Heart right ventricle (tissue), 16 donors: ENCODE data around the gene ZFP90. TPM values are rescaled to one million over a fixed set of nuclear protein-coding genes. Genes with fewer than 3 reads are reported as not detected.

ENCODE experiments used
- ATAC-seq, 8 donors: fragments of 200-7000 bp; cut with Tn5 transposase; one replicate each; pipeline ENCODE4 v1.9.1; 2020; ENCODE audit warnings: mild to moderate bottlenecking in 8 of 8, moderate library complexity in 8 of 8, moderate number of reproducible peaks in 1 of 8
- DNase-seq, 2 donors: peaks; one replicate each; pipeline ENCODE4 v3.0.0-alpha.2; 2020
- H3K27ac ChIP-seq, 10 donors: fragments of 200-600 bp; sonication (generic) in 2 of 10; one replicate each; pipeline versions ENCODE4 v1.5.0 to v1.8.0; 2020 to 2022; ENCODE audit warnings: mild to moderate bottlenecking in 3 of 10
- H3K27me3 ChIP-seq, 7 donors: fragments of 200-600 bp; one replicate each; pipeline ENCODE4 v1.8.0; 2021 to 2022; ENCODE audit warnings: mild to moderate bottlenecking in 2 of 7
- H3K36me3 ChIP-seq, 9 donors: fragments of 200-600 bp; sonication (generic) in 1 of 9; one replicate each; pipeline versions ENCODE4 v1.5.0 to v1.8.0; 2020 to 2022; ENCODE audit warnings: mild to moderate bottlenecking in 2 of 9
- H3K4me1 ChIP-seq, 9 donors: fragments of 200-600 bp; sonication (generic) in 1 of 9; one replicate each; pipeline versions ENCODE4 v1.5.0 to v1.8.0; 2020 to 2022; ENCODE audit warnings: mild to moderate bottlenecking in 4 of 9
- H3K4me3 ChIP-seq, 10 donors: fragments of 200-600 bp; sonication (generic) in 2 of 10; one replicate each; pipeline versions ENCODE4 v1.5.0 to v1.8.0; 2020 to 2022; ENCODE audit warnings: mild to moderate bottlenecking in 7 of 10, moderate library complexity in 2 of 10
- H3K9me3 ChIP-seq, 11 donors: fragments of 200-600 bp in 10 of 11; sonication (generic) in 2 of 11; one replicate each; pipeline versions ENCODE4 v1.5.0 to v1.8.0; 2013 to 2022; ENCODE audit warnings: mild to moderate bottlenecking in 2 of 11, control low read depth in 1 of 11, moderate library complexity in 1 of 11
- WGBS, 2 donors: extraction: QIAGEN DNeasy Blood & Tissue Kit; methylation state at CpG; one replicate each; pipeline ENCODE4 v1.1.7; 2013; ENCODE audit warnings: inconsistent platforms in 1 of 2; 5-methylcytosine and 5-hydroxymethylcytosine counted together
- intact Hi-C, 10 donors: fragments of 100-400 bp; cut with DNase I; formaldehyde crosslinking; loops; one replicate each; pipeline versions ENCODE4 v1.11.1 to v1.14.2; 2022
- polyA plus RNA-seq, 2 donors: library from polyadenylated mRNA; stranded (reverse); fragments of 200-250 nt; gene quantifications; one replicate each; pipeline ENCODE4 v1.2.3, GENCODE V29; 2013
- total RNA-seq, 10 donors: library from RNA; stranded (reverse); fragmentation: NEBNext Ultra II Directional in 3 of 10; extraction: Animal tissue kit (Norgen Biotek cat#: 25700) in 3 of 10; gene quantifications; one replicate each; pipeline versions ENCODE4 v1.2.1 to v1.2.4, GENCODE V29; 2021 to 2023
- TF ChIP-seq, protein P1 (sequence below), 9 donors: fragments of 200-600 bp; sonication (generic) in 2 of 9; IDR thresholded peaks; one replicate each; pipeline versions ENCODE4 v1.5.0 to v1.8.0; 2021 to 2022; ENCODE audit warnings: antibody characterized with exemption in 9 of 9, mild to moderate bottlenecking in 5 of 9, moderate library complexity in 1 of 9
- donor health status: Arrhythmogenic right ventricular cardiomyopathy.
- donor health status: ischemic (EF 13 %, LVEDD 7.1; RV severe dilation, severe dysfunction).
- donor health status: healthy with polysubstance abuse.
- donor health status: DM: no; HTN: yes; CAD: no.
- donor health status: DM: no; HTN: no; CAD: no.
- donor health status: ischemic (EF 25% LVEDD 6.9; RV normal size, moderate dysfunction).
- donor health status: ischemic (EF 25% LVEDD 5.7; RV mildly dilated, moderate dysfunction).
- donor health status: healthy.
- donor health status: DM: yes; HTN: yes; CAD: no.
- donor health status: Ischemic cardiomyopathy.
- donor health status: ischemic (EF 35%, LVEDD 5.7; RV mildly dilated, moderate dysfunction).
- donor health status: nonischemic (EF 11% LVEDD 7.7; RV severe dilation, severe dysfunction).
- donor health status: DM: yes; HTN: yes; CAD: no.
- donor health status: PGD.
- donor health status: ischemic (EF 29% LVEDD 5.4; RV normal size, mild dysfunction).
- donor health status: nonischemic (EF 23%, LVEDD 6.1; RV moderate dilation, normal function).

The ZFP90 gene
- total and polyA plus RNA-seq, 12 donors: 5.0 to 15.6 (median 11.9) TPM

DNA sequence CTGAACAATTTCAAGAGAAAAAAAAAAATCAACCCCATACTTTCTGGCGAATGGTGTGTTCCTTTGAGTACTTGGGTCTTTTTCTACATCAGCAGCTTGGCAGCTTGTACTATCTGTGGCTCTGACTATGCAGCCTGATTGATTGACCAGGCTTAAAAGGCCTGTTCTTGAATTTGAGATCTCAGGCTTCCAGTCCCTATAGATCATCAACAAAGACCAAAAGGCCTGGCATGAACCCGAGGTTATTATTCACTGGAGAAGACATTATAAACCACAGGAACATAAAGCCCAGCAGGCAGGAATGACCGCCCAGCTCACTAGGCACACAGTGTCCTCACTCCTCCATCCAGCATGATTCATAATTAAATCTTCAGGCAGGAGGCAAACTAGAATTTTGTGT, 73.9 kb downstream of the ZFP90 start:
- H3K9me3 ChIP-seq: peaks cover 0 to 22% (median 9%) of the 10 kb centered on the region in 11 donors
- H3K4me1 ChIP-seq: no peaks in the 10 kb centered on the region
- H3K36me3 ChIP-seq: no peaks in the 10 kb centered on the region
- no peak overlapping the region for H3K4me3 ChIP-seq
- H3K27me3 ChIP-seq: no peaks in the 10 kb centered on the region
- TF ChIP-seq, protein P1, sequence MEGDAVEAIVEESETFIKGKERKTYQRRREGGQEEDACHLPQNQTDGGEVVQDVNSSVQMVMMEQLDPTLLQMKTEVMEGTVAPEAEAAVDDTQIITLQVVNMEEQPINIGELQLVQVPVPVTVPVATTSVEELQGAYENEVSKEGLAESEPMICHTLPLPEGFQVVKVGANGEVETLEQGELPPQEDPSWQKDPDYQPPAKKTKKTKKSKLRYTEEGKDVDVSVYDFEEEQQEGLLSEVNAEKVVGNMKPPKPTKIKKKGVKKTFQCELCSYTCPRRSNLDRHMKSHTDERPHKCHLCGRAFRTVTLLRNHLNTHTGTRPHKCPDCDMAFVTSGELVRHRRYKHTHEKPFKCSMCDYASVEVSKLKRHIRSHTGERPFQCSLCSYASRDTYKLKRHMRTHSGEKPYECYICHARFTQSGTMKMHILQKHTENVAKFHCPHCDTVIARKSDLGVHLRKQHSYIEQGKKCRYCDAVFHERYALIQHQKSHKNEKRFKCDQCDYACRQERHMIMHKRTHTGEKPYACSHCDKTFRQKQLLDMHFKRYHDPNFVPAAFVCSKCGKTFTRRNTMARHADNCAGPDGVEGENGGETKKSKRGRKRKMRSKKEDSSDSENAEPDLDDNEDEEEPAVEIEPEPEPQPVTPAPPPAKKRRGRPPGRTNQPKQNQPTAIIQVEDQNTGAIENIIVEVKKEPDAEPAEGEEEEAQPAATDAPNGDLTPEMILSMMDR (IDR thresholded peaks at IDR 0.05): no peak
- 87 to 89% methylated on average over 3 of the region's 3 CpGs for WGBS, 2 donors
- no peak overlapping the region for H3K27ac ChIP-seq
- intact Hi-C loops: loop anchor here in 1 of 10 donors (5.0 kb wide), 1 partner anchor 46 kb away; no protein-coding TSS in a partner anchor
- DNase-seq (no peak), ATAC-seq (no peak)

GRCh38 chr16:68617734-68618133, 78.6 kb downstream of the ZFP90 start:
- no peaks in the 10 kb centered on the region for H3K36me3 ChIP-seq
- ATAC-seq (no peak), DNase-seq (no peak)
- WGBS, 2 donors: 84 to 85% methylated on average over 7 of the region's 7 CpGs
- no peaks in the 10 kb centered on the region for H3K27me3 ChIP-seq
- H3K4me3 ChIP-seq: no peak overlapping the region
- TF ChIP-seq, protein P1 (IDR thresholded peaks at IDR 0.05): no peak
- H3K9me3 ChIP-seq: peaks cover 0 to 22% (median 9%) of the 10 kb centered on the region in 11 donors
- intact Hi-C loops: no loop called here
- H3K4me1 ChIP-seq: no peaks in the 10 kb centered on the region
- no peak overlapping the region for H3K27ac ChIP-seq

Other genes with a start within 250 kb of the ZFP90 start
- 10 to 100 TPM in 9 of 10 donors, 1 to 10 TPM in 1; 9.9 to 14.4 (median 12.8) TPM for gene SLC7A6OS, start 228.3 kb upstream of the ZFP90 start, total RNA-seq
- 1 to 10 TPM; 7.3 to 9.6 TPM for gene SLC7A6OS, start 228.3 kb upstream of the ZFP90 start, polyA plus RNA-seq
- 10 to 100 TPM; 22.0 to 39.2 (median 30.7) TPM for gene PRMT7, start 228.3 kb upstream of the ZFP90 start, total RNA-seq
- gene PRMT7, start 228.3 kb upstream of the ZFP90 start, polyA plus RNA-seq: 10 to 100 TPM; 18.1 to 57.8 TPM
- gene SMPD3, start 90.8 kb upstream of the ZFP90 start, total RNA-seq: 1 to 10 TPM in 1 of 10 donors, under 1 TPM in 8, not detected in 1; 0.05 to 1.2 (median 0.34) TPM
- gene SMPD3, start 90.8 kb upstream of the ZFP90 start, polyA plus RNA-seq: under 1 TPM; 0.03 to 0.15 TPM
- gene CDH3, start 106.0 kb downstream of the ZFP90 start, total RNA-seq: under 1 TPM in 1 of 10 donors, not detected in 9; 0.71 TPM
- under 1 TPM; 0.06 to 0.29 TPM for gene CDH3, start 106.0 kb downstream of the ZFP90 start, polyA plus RNA-seq
- under 1 TPM in 4 of 10 donors, not detected in 6; 0.28 to 0.82 (median 0.42) TPM for gene CDH1, start 198.0 kb downstream of the ZFP90 start, total RNA-seq
- under 1 TPM in 1 of 2 donors, not detected in 1; 0.01 TPM for gene CDH1, start 198.0 kb downstream of the ZFP90 start, polyA plus RNA-seq